Esophagus muscularis mucosa (tissue), 4 donors: ENCODE measurements around the gene IFIT2. TPM values are rescaled to one million over a fixed set of nuclear protein-coding genes. Genes with fewer than 3 reads are reported as not detected.
A peak's percentile ranks its signal among the peaks of the same experiment; 100 is the strongest.

ENCODE experiments used
- DNase-seq: peaks from one replicate; pipeline ENCODE4 v3.0.0-alpha.2; 2017; ENCODE audit errors: extremely low spot score
- H3K27ac ChIP-seq, 4 donors: fragments of 200-600 bp; sonication (generic); replicated peaks in 1 of 4; 1 replicate in 3 of 4; 2 replicates in 1 of 4; pipeline ENCODE4 v1.5.1; 2016 to 2019; ENCODE audit warnings: mild to moderate bottlenecking in 1 of 4
- H3K27me3 ChIP-seq, 4 donors: fragments of 200-600 bp; sonication (generic); one replicate each; pipeline versions ENCODE4 v1.5.1 to v1.6.0; 2016 to 2019
- H3K36me3 ChIP-seq, 4 donors: fragments of 200-600 bp; sonication (generic); one replicate each; pipeline ENCODE4 v1.5.1; 2016 to 2019
- H3K4me1 ChIP-seq, 4 donors: fragments of 200-600 bp; sonication (generic); one replicate each; pipeline ENCODE4 v1.5.1; 2016 to 2019
- H3K4me3 ChIP-seq, 4 donors: fragments of 200-600 bp; sonication (generic); 1 replicate in 2 of 4; 2 replicates in 2 of 4; pipeline ENCODE4 v1.5.1; 2016 to 2019; ENCODE audit warnings: mild to moderate bottlenecking in 4 of 4, moderate library complexity in 1 of 4
- H3K9me3 ChIP-seq, 4 donors: fragments of 200-600 bp; sonication (generic); 1 replicate in 3 of 4; 2 replicates in 1 of 4; pipeline ENCODE4 v1.5.1; 2016 to 2019
- EP300 ChIP-seq: sonication (generic); formaldehyde crosslinking; IDR thresholded peaks from one replicate; pipeline ENCODE4 v1.6.1; 2017; ENCODE audit warnings: antibody characterized with exemption
- POLR2A ChIP-seq: fragments of 450-650 bp; IDR thresholded peaks from one replicate; pipeline ENCODE4 v1.6.1; 2017; ENCODE audit warnings: antibody characterized with exemption, moderate library complexity, mild to moderate bottlenecking, low read depth
- POLR2AphosphoS5 ChIP-seq, 2 donors: sonication (generic); formaldehyde crosslinking; IDR thresholded peaks; one replicate each; pipeline ENCODE4 v1.6.1; 2017; ENCODE audit warnings: antibody characterized with exemption in 2 of 2
- WGBS: methylation state at CpG from one replicate; pipeline ENCODE4 v1.1.5; 2018; 5-methylcytosine and 5-hydroxymethylcytosine counted together
- intact Hi-C: fragments of 100-400 bp; cut with DNase I; formaldehyde crosslinking; loops from one replicate; pipeline ENCODE4 v1.15.1; 2023
- total RNA-seq, 4 donors: library from RNA; depleted of rRNA; stranded (reverse); fragments of >200 nt; gene quantifications; one replicate each; pipeline versions ENCODE4 v1.1.0 to v1.2.1, GENCODE V29; 2016
- TF ChIP-seq, protein P1 (sequence below), 3 experiments: fragments of 200-600 bp in 2 of 3; fragments of 450-650 bp in 1 of 3; sonication (generic) in 2 of 3; IDR thresholded peaks; one replicate each; pipeline ENCODE4 v1.5.1; 2017 to 2019; ENCODE audit warnings: antibody characterized with exemption in 3 of 3, mild to moderate bottlenecking in 2 of 3, moderate library complexity in 1 of 3

Gene IFIT2
- total RNA-seq, 4 donors from 2014 or later, result 2.2 to 5.0 (median 3.3) TPM

DNA sequence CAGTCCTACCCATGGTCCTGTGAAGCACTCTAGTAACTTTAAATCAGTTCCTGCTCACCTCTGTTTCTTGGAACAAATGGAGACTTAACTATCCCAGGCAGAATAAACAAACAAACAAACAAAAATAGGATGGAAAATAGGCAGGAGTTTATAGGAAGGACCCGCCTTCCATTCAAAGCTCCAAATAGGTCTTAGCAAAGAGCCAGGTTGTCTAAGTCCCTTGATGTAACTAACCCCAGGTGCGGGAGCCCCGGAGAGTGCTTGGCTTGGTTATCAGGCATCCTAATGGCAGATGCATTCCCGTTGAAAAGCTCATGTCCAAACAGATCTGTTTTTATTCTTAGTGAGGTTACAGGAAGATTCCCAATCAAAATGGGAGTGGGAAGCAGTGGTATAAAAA, 2.2 kb downstream of the IFIT2 start:
- H3K4me1 ChIP-seq, result peaks cover 10 to 45% (median 32%) of the 10 kb centered on the region in 4 donors
- intact Hi-C loops, result no loop called here
- H3K9me3 ChIP-seq, result no peaks in the 10 kb centered on the region
- H3K27me3 ChIP-seq, result no peaks in the 10 kb centered on the region
- H3K27ac ChIP-seq, result no peak overlapping the region
- peak overlapping the region in 1 of 4 donors; percentile 64 for H3K4me3 ChIP-seq
- TF ChIP-seq, protein P1, sequence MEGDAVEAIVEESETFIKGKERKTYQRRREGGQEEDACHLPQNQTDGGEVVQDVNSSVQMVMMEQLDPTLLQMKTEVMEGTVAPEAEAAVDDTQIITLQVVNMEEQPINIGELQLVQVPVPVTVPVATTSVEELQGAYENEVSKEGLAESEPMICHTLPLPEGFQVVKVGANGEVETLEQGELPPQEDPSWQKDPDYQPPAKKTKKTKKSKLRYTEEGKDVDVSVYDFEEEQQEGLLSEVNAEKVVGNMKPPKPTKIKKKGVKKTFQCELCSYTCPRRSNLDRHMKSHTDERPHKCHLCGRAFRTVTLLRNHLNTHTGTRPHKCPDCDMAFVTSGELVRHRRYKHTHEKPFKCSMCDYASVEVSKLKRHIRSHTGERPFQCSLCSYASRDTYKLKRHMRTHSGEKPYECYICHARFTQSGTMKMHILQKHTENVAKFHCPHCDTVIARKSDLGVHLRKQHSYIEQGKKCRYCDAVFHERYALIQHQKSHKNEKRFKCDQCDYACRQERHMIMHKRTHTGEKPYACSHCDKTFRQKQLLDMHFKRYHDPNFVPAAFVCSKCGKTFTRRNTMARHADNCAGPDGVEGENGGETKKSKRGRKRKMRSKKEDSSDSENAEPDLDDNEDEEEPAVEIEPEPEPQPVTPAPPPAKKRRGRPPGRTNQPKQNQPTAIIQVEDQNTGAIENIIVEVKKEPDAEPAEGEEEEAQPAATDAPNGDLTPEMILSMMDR (IDR thresholded peaks at IDR 0.05), result no peak
- TF ChIP-seq EP300 (no peak), POLR2AphosphoS5 (IDR thresholded peaks at IDR 0.05) (no peak), POLR2A (no peak)
- 93% methylated on average over 4 of the region's 4 CpGs for WGBS
- no peak for DNase-seq
- H3K36me3 ChIP-seq, result peaks cover 0 to 29% (median 9%) of the 10 kb centered on the region in 4 donors

- no peak for DNase-seq
- Histone ChIP-seq H3K36me3 (peaks cover 0 to 29% (median 9%) of the 10 kb centered on the region in 4 donors), H3K9me3 (no peaks in the 10 kb centered on the region), H3K27ac (no peak overlapping the region), H3K4me1 (peaks cover 10 to 45% (median 32%) of the 10 kb centered on the region in 4 donors), H3K27me3 (no peaks in the 10 kb centered on the region), H3K4me3 (no peak overlapping the region)
- intact Hi-C loops, result no loop called here
- TF ChIP-seq POLR2A, result no peak
- TF ChIP-seq EP300, result no peak
- TF ChIP-seq, protein P1 (IDR thresholded peaks at IDR 0.05), result no peak
- no peak for TF ChIP-seq POLR2AphosphoS5 (IDR thresholded peaks at IDR 0.05)
- 89% methylated on average over 2 of the region's 2 CpGs for WGBS
Observed at GRCh38 chr10:89304446-89304845, 2.6 kb downstream of the IFIT2 start.

GRCh38 chr10:89304925-89305324, 3.1 kb downstream of the IFIT2 start:
- Histone ChIP-seq H3K27ac (no peak overlapping the region), H3K9me3 (no peaks in the 10 kb centered on the region), H3K36me3 (peaks cover 0 to 29% (median 9%) of the 10 kb centered on the region in 4 donors), H3K4me3 (no peak overlapping the region), H3K27me3 (no peaks in the 10 kb centered on the region), H3K4me1 (peaks cover 10 to 45% (median 32%) of the 10 kb centered on the region in 4 donors)
- intact Hi-C loops, result no loop called here
- no peak for DNase-seq
- TF ChIP-seq POLR2AphosphoS5 (IDR thresholded peaks at IDR 0.05), result no peak
- TF ChIP-seq, protein P1 (IDR thresholded peaks at IDR 0.05), result no peak
- no peak for TF ChIP-seq EP300
- no peak for TF ChIP-seq POLR2A

- Histone ChIP-seq H3K36me3 (peaks cover 0 to 29% (median 9%) of the 10 kb centered on the region in 4 donors), H3K27ac (no peak overlapping the region), H3K4me1 (peaks cover 8 to 42% (median 29%) of the 10 kb centered on the region in 4 donors), H3K4me3 (no peak overlapping the region), H3K9me3 (no peaks in the 10 kb centered on the region), H3K27me3 (no peaks in the 10 kb centered on the region)
- TF ChIP-seq EP300 (no peak), POLR2A (no peak), POLR2AphosphoS5 (IDR thresholded peaks at IDR 0.05) (no peak)
- WGBS, result 93% methylated on average over 9 of the region's 9 CpGs
- no peak for DNase-seq
- intact Hi-C loops, result no loop called here
Observed at GRCh38 chr10:89305766-89306433, 4.1 kb downstream of the IFIT2 start.

GRCh38 chr10:89306434-89307268, 4.8 kb downstream of the IFIT2 start:
- no peak overlapping the region for H3K27ac ChIP-seq

More at GRCh38 chr10:89306434-89307268, 4.8 kb downstream of the IFIT2 start:
- Histone ChIP-seq H3K36me3 (peaks cover 0 to 29% (median 9%) of the 10 kb centered on the region in 4 donors), H3K9me3 (no peaks in the 10 kb centered on the region), H3K4me1 (peaks cover 7 to 36% (median 23%) of the 10 kb centered on the region in 4 donors), H3K4me3 (no peak overlapping the region), H3K27me3 (no peaks in the 10 kb centered on the region)
- TF ChIP-seq POLR2AphosphoS5 (IDR thresholded peaks at IDR 0.05) (no peak), POLR2A (no peak), EP300 (no peak)
- TF ChIP-seq, protein P1 (IDR thresholded peaks at IDR 0.05), result no peak
- WGBS, result 97% methylated on average over 12 of the region's 13 CpGs
- DNase-seq, result no peak
- intact Hi-C loops, result no loop called here
